Heart left ventricle (tissue), 16 donors: ENCODE results near the gene RBMS1. TPM values are rescaled to one million over a fixed set of nuclear protein-coding genes. Genes with fewer than 3 reads are reported as not detected.

ENCODE experiments used
- ATAC-seq, 4 donors: fragments of 200-7000 bp; cut with Tn5 transposase; one replicate each; pipeline ENCODE4 v1.9.1; 2020 to 2022; ENCODE audit warnings: moderate library complexity in 4 of 4, mild to moderate bottlenecking in 3 of 4, moderate number of reproducible peaks in 1 of 4
- DNase-seq, 5 donors: peaks; one replicate each; pipeline ENCODE4 v3.0.0-alpha.2; 2020
- H3K27ac ChIP-seq, 12 donors: fragments of 200-600 bp; sonication (generic) in 4 of 12; one replicate each; pipeline versions ENCODE4 v1.5.0 to v1.8.0; 2016 to 2022; ENCODE audit warnings: mild to moderate bottlenecking in 2 of 12
- H3K27me3 ChIP-seq, 9 donors: fragments of 200-600 bp; sonication (generic) in 2 of 9; one replicate each; pipeline versions ENCODE4 v1.5.1 to v1.8.0; 2016 to 2022; ENCODE audit warnings: mild to moderate bottlenecking in 3 of 9
- H3K36me3 ChIP-seq, 9 donors: fragments of 200-600 bp; sonication (generic) in 2 of 9; one replicate each; pipeline versions ENCODE4 v1.5.0 to v1.8.0; 2018 to 2022; ENCODE audit warnings: mild to moderate bottlenecking in 2 of 9
- H3K4me1 ChIP-seq, 12 donors: fragments of 200-600 bp; sonication (generic) in 4 of 12; one replicate each; pipeline versions ENCODE4 v1.5.0 to v1.8.0; 2016 to 2022; ENCODE audit warnings: mild to moderate bottlenecking in 3 of 12
- H3K4me3 ChIP-seq, 12 donors: fragments of 200-600 bp; sonication (generic) in 4 of 12; one replicate each; pipeline versions ENCODE4 v1.5.0 to v1.8.0; 2017 to 2022; ENCODE audit warnings: mild to moderate bottlenecking in 9 of 12, moderate library complexity in 4 of 12
- H3K9me3 ChIP-seq, 12 donors: fragments of 200-600 bp; sonication (generic) in 4 of 12; one replicate each; pipeline versions ENCODE4 v1.5.0 to v1.8.0; 2016 to 2022; ENCODE audit warnings: mild to moderate bottlenecking in 1 of 12
- CTCF ChIP-seq, 12 donors: fragments of 200-600 bp; sonication (generic) in 4 of 12; IDR thresholded peaks; one replicate each; pipeline versions ENCODE4 v1.5.0 to v1.8.0; 2018 to 2022; ENCODE audit warnings: antibody characterized with exemption in 12 of 12, mild to moderate bottlenecking in 5 of 12
- POLR2A ChIP-seq, 2 donors: fragments of 450-650 bp; IDR thresholded peaks; one replicate each; pipeline ENCODE4 v1.6.1; 2017; ENCODE audit warnings: antibody characterized with exemption in 2 of 2, mild to moderate bottlenecking in 2 of 2, moderate library complexity in 2 of 2
- WGBS, 4 donors: extraction: QIAGEN DNeasy Blood & Tissue Kit in 2 of 4; methylation state at CpG; one replicate each; pipeline versions ENCODE4 v1.1.5 to v1.1.7; 2013 to 2018; 5-methylcytosine and 5-hydroxymethylcytosine counted together
- intact Hi-C, 10 donors: fragments of 100-400 bp; cut with DNase I; formaldehyde crosslinking; loops; one replicate each; pipeline versions ENCODE4 v1.11.1 to v1.14.2; 2022
- polyA plus RNA-seq, 2 donors: library from polyadenylated mRNA; stranded (reverse); fragments of 200-250 nt; gene quantifications; one replicate each; pipeline ENCODE4 v1.2.3, GENCODE V29; 2013
- total RNA-seq, 9 donors: library from RNA; depleted of rRNA in 2 of 9; stranded (reverse); fragments of >200 nt in 2 of 9; fragmentation: NEBNext Ultra II Directional in 3 of 9; extraction: Animal tissue kit (Norgen Biotek cat#: 25700) in 3 of 9; gene quantifications; one replicate each; pipeline versions ENCODE4 v1.1.0 to v1.2.4, GENCODE V29; 2016 to 2023
- donor health status: ischemic (EF 13 %, LVEDD 7.1; RV severe dilation, severe dysfunction).
- donor health status: healthy with polysubstance abuse.
- donor health status: DM: no; HTN: yes; CAD: no.
- donor health status: DM: no; HTN: no; CAD: no.
- donor health status: ischemic (EF 25% LVEDD 6.9; RV normal size, moderate dysfunction).
- donor health status: ischemic (EF 25% LVEDD 5.7; RV mildly dilated, moderate dysfunction).
- donor health status: healthy.
- donor health status: DM: yes; HTN: yes; CAD: no.
- donor health status: ischemic (EF 35%, LVEDD 5.7; RV mildly dilated, moderate dysfunction).
- donor health status: nonischemic (EF 11% LVEDD 7.7; RV severe dilation, severe dysfunction).
- donor health status: DM: yes; HTN: yes; CAD: no.
- donor health status: PGD.
- donor health status: ischemic (EF 29% LVEDD 5.4; RV normal size, mild dysfunction).
- donor health status: nonischemic (EF 23%, LVEDD 6.1; RV moderate dilation, normal function).

The RBMS1 gene
- total and polyA plus RNA-seq, 11 donors, result 32.4 to 102 (median 52.6) TPM

- WGBS, 4 donors, result 59 to 76% (median 69%) methylated on average over 2 of the region's 2 CpGs
- intact Hi-C loops, result no loop called here
- peaks cover 2 to 69% (median 36%) of the 10 kb centered on the region in 12 donors for H3K4me1 ChIP-seq
- no peaks in the 10 kb centered on the region for H3K27me3 ChIP-seq
- no peak overlapping the region for H3K4me3 ChIP-seq
- TF ChIP-seq CTCF (IDR thresholded peaks at IDR 0.05) (no peak), POLR2A (IDR thresholded peaks at IDR 0.05) (no peak)
- peaks cover 0 to 90% (median 71%) of the 10 kb centered on the region in 9 donors for H3K36me3 ChIP-seq
- ATAC-seq (peak in 3 of 4 donors; percentile 24 to 52 (median 31)), DNase-seq (no peak)
- H3K27ac ChIP-seq, result peak overlapping the region in 1 of 12 donors; percentile 22
- H3K9me3 ChIP-seq, result no peaks in the 10 kb centered on the region
These were observed 192.2 kb downstream of the RBMS1 start for GRCh38 chr2:160301420-160301819.

- TF ChIP-seq CTCF (IDR thresholded peaks at IDR 0.05) (no peak), POLR2A (IDR thresholded peaks at IDR 0.05) (no peak)
- ATAC-seq (no peak), DNase-seq (no peak)
- peaks cover 0 to 96% (median 80%) of the 10 kb centered on the region in 9 donors for H3K36me3 ChIP-seq
- intact Hi-C loops, result no loop called here
- H3K4me1 ChIP-seq, result peaks cover 4 to 75% (median 45%) of the 10 kb centered on the region in 12 donors
- H3K4me3 ChIP-seq, result no peak overlapping the region
- WGBS, 4 donors, result 63 to 86% (median 72%) methylated on average over 1 of the region's 1 CpG
- H3K27me3 ChIP-seq, result no peaks in the 10 kb centered on the region
- peak overlapping the region in 4 of 12 donors; percentile 1 to 65 (median 18) for H3K27ac ChIP-seq
- no peaks in the 10 kb centered on the region for H3K9me3 ChIP-seq
These were observed 193.4 kb downstream of the RBMS1 start for GRCh38 chr2:160300203-160300602.

- Histone ChIP-seq H3K27ac (peak overlapping the region in 5 of 12 donors; percentile 1 to 65 (median 22)), H3K27me3 (no peaks in the 10 kb centered on the region), H3K4me3 (no peak overlapping the region), H3K36me3 (peaks cover 0 to 91% (median 80%) of the 10 kb centered on the region in 9 donors), H3K9me3 (no peaks in the 10 kb centered on the region), H3K4me1 (peaks cover 4 to 75% (median 52%) of the 10 kb centered on the region in 12 donors)
- TF ChIP-seq POLR2A (IDR thresholded peaks at IDR 0.05) (no peak), CTCF (IDR thresholded peaks at IDR 0.05) (no peak)
- ATAC-seq, result peak in 3 of 4 donors; percentile 24 to 46 (median 33)
- no peak for DNase-seq
- intact Hi-C loops, result no loop called here
- WGBS, 4 donors, result 54 to 66% (median 62%) methylated on average over 3 of the region's 3 CpGs
These were observed 194.1 kb downstream of the RBMS1 start for GRCh38 chr2:160299540-160299939.

GRCh38 chr2:160298960-160299359 is 194.6 kb downstream of the RBMS1 start:
- Histone ChIP-seq H3K4me1 (peaks cover 5 to 75% (median 52%) of the 10 kb centered on the region in 12 donors), H3K36me3 (peaks cover 0 to 89% (median 80%) of the 10 kb centered on the region in 9 donors), H3K9me3 (no peaks in the 10 kb centered on the region), H3K27ac (peak overlapping the region in 2 of 12 donors; percentile 24 to 65), H3K27me3 (no peaks in the 10 kb centered on the region), H3K4me3 (no peak overlapping the region)
- ATAC-seq, result no peak
- DNase-seq, result no peak
- intact Hi-C loops, result no loop called here
- no peak for TF ChIP-seq POLR2A (IDR thresholded peaks at IDR 0.05)
- no peak for TF ChIP-seq CTCF (IDR thresholded peaks at IDR 0.05)
- WGBS, 4 donors, result 96 to 100% (median 99%) methylated on average over 1 of the region's 1 CpG
